Activated B cell treated with CpG ODN at 0.5 μM for 24 hours (primary cell): ENCODE data around the gene CRMP1. TPM values are rescaled to one million over a fixed set of nuclear protein-coding genes. Genes with fewer than 3 reads are reported as not detected.

Experiments used
- ATAC-seq: fragments of 200-7000 bp; cut with Tn5 transposase; one replicate; pipeline ENCODE4 v1.10.0; 2021; ENCODE audit warnings: low read depth, mild to moderate bottlenecking, moderate library complexity
- CTCF ChIA-PET: fragments of 350-600 bp; sonication (Branson Sonifier 250); formaldehyde crosslinking; loops from one replicate; lab custom pipeline; 2021; ENCODE audit warnings: antibody characterized with exemption; lab: Charles Lee
- POLR2A ChIA-PET: fragments of 350-600 bp; sonication (Branson Sonifier 250); formaldehyde crosslinking; loops from one replicate; lab custom pipeline; 2021; ENCODE audit warnings: antibody characterized with exemption; lab: Charles Lee
- DNase-seq: peaks from one replicate; pipeline ENCODE4 v3.0.0; 2022
- H3K27ac Mint-ChIP-seq: one replicate; pipeline ENCODE4 v1.8.0; 2020; ENCODE audit warnings: mixed read lengths
- H3K27me3 Mint-ChIP-seq: one replicate; pipeline ENCODE4 v1.8.0; 2021; ENCODE audit warnings: mixed read lengths
- H3K36me3 Mint-ChIP-seq: one replicate; pipeline ENCODE4 v1.8.0; 2021; ENCODE audit warnings: low read depth, mixed read lengths
- H3K4me1 Mint-ChIP-seq: one replicate; pipeline ENCODE4 v1.8.0; 2021; ENCODE audit warnings: mixed read lengths
- H3K4me3 Mint-ChIP-seq: one replicate; pipeline ENCODE4 v1.8.0; 2020; ENCODE audit warnings: mild to moderate bottlenecking, mixed read lengths
- H3K9me3 Mint-ChIP-seq: one replicate; pipeline ENCODE4 v1.8.0; 2020; ENCODE audit warnings: mixed read lengths
- intact Hi-C: fragments of 100-400 bp; cut with micrococcal nuclease; formaldehyde crosslinking; loops from one replicate; pipeline ENCODE4 v1.15.1; 2024
- total RNA-seq: library from RNA; stranded (reverse); gene quantifications from 2 replicates; pipeline ENCODE4 v1.2.3, GENCODE V29; 2022
- TF ChIP-seq, protein P1 (sequence below): fragments of 200-600 bp; IDR thresholded peaks from one replicate; pipeline ENCODE4 v1.8.0; 2022; ENCODE audit warnings: antibody characterized with exemption, mild to moderate bottlenecking

Gene CRMP1
- total RNA-seq, 1 donor from 2014 or later: 0.09 TPM

GRCh38 chr4:5928274-5928673 is 35.4 kb upstream of the CRMP1 start:
- no peak overlapping the region for H3K4me3 Mint-ChIP-seq
- H3K36me3 Mint-ChIP-seq: no peaks in the 10 kb centered on the region
- CTCF ChIA-PET: no interaction called here
- H3K9me3 Mint-ChIP-seq: no peaks in the 10 kb centered on the region
- TF ChIP-seq, protein P1, sequence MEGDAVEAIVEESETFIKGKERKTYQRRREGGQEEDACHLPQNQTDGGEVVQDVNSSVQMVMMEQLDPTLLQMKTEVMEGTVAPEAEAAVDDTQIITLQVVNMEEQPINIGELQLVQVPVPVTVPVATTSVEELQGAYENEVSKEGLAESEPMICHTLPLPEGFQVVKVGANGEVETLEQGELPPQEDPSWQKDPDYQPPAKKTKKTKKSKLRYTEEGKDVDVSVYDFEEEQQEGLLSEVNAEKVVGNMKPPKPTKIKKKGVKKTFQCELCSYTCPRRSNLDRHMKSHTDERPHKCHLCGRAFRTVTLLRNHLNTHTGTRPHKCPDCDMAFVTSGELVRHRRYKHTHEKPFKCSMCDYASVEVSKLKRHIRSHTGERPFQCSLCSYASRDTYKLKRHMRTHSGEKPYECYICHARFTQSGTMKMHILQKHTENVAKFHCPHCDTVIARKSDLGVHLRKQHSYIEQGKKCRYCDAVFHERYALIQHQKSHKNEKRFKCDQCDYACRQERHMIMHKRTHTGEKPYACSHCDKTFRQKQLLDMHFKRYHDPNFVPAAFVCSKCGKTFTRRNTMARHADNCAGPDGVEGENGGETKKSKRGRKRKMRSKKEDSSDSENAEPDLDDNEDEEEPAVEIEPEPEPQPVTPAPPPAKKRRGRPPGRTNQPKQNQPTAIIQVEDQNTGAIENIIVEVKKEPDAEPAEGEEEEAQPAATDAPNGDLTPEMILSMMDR: no peak
- POLR2A ChIA-PET: no interaction called here
- H3K4me1 Mint-ChIP-seq: no peaks in the 10 kb centered on the region
- ATAC-seq (no peak), DNase-seq (no peak)
- H3K27me3 Mint-ChIP-seq: peaks cover 7% of the 10 kb centered on the region
- H3K27ac Mint-ChIP-seq: no peak overlapping the region
- intact Hi-C loops: no loop called here

DNA sequence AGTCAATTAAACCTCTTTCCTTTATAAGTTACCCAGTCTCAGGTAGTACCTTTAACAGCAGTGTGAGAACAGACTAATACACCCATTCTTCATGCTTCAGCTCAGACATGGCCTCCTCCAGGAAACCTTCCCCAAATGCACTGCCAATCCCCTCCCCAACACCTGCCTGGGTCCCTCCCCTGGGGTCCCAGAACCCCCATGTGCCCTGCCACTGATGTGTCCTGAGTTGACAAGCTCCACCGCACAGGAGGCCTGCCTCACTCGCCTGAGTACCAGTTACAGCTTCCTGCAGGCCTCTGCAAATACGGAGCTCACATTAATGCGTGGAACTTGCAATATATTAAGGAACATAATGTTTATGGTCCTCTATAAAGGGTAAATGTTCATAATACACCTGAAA is 34.9 kb upstream of the CRMP1 start:
- no peak overlapping the region for H3K4me3 Mint-ChIP-seq
- DNase-seq (no peak), ATAC-seq (no peak)
- H3K4me1 Mint-ChIP-seq: no peaks in the 10 kb centered on the region
- H3K9me3 Mint-ChIP-seq: no peaks in the 10 kb centered on the region
- TF ChIP-seq, protein P1: no peak
- H3K36me3 Mint-ChIP-seq: no peaks in the 10 kb centered on the region
- intact Hi-C loops: no loop called here
- H3K27ac Mint-ChIP-seq: no peak overlapping the region
- H3K27me3 Mint-ChIP-seq: peaks cover 9% of the 10 kb centered on the region
- CTCF ChIA-PET: no interaction called here
- POLR2A ChIA-PET: no interaction called here

DNA sequence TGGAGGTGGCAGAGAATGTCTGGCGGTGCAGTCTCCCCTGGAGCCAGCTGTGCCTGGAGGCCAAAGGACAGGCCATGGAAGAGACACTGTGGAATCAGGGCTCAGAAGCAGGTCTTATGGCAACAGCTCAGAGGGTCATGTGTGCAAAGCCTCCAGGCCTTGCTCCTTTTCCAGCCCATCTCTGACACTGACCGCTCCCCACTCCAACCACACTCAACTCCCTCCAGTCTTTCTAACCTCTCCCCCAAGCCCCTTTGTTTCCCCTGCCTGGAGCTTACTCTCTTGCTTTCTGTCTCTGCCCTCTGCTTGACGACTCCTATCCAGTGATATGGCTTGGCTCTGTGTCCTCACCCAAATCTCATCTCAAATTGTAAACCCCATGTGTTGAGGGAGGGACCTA is 34.2 kb upstream of the CRMP1 start:
- POLR2A ChIA-PET: no interaction called here
- TF ChIP-seq, protein P1: no peak
- Mint-ChIP-seq H3K4me1 (no peaks in the 10 kb centered on the region), H3K4me3 (no peak overlapping the region), H3K36me3 (no peaks in the 10 kb centered on the region), H3K27ac (no peak overlapping the region), H3K27me3 (peaks cover 9% of the 10 kb centered on the region), H3K9me3 (no peaks in the 10 kb centered on the region)
- ATAC-seq (no peak), DNase-seq (no peak)
- CTCF ChIA-PET: no interaction called here
- intact Hi-C loops: no loop called here

DNA sequence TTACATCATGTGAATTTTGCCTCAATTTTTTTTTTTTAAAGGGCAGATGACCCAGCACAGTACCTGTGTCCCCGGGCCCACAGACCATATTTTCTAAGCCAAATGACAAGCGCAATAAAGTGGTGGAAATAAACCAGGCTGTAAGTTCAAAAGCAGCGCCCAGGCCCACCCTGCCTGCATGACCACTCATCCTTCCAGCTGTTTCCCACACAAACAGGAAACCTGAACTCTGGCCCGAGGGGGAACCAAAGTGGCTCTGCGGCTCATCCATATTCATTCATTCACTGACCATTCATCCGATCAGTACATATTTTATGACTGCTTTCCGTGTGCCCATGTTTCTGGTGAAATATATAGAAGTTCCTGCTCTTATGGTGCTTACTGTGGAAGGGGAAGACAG is 33.7 kb upstream of the CRMP1 start:
- TF ChIP-seq, protein P1: no peak
- H3K9me3 Mint-ChIP-seq: no peaks in the 10 kb centered on the region
- no peak for ATAC-seq
- H3K4me3 Mint-ChIP-seq: no peak overlapping the region
- no peaks in the 10 kb centered on the region for H3K36me3 Mint-ChIP-seq
- DNase-seq: no peak
- ChIA-PET CTCF (no interaction called here), POLR2A (no interaction called here)
- H3K27me3 Mint-ChIP-seq: peaks cover 12% of the 10 kb centered on the region
- intact Hi-C loops: no loop called here
- no peaks in the 10 kb centered on the region for H3K4me1 Mint-ChIP-seq
- no peak overlapping the region for H3K27ac Mint-ChIP-seq

- Mint-ChIP-seq H3K9me3 (no peaks in the 10 kb centered on the region), H3K4me1 (no peaks in the 10 kb centered on the region), H3K4me3 (no peak overlapping the region), H3K27ac (no peak overlapping the region), H3K27me3 (peaks cover 18% of the 10 kb centered on the region), H3K36me3 (no peaks in the 10 kb centered on the region)
- ChIA-PET POLR2A (no interaction called here), CTCF (no interaction called here)
- intact Hi-C loops: no loop called here
- TF ChIP-seq, protein P1: no peak
- DNase-seq (no peak), ATAC-seq (no peak)
Observed at GRCh38 chr4:5925419-5926200, 32.7 kb upstream of the CRMP1 start.
